Sigmoid colon (tissue), 7 donors: ENCODE results near the gene SLC32A1. TPM values are rescaled to one million over a fixed set of nuclear protein-coding genes. Genes with fewer than 3 reads are reported as not detected.

ENCODE experiments used
- DNase-seq: peaks from one replicate; pipeline ENCODE4 v3.0.0-alpha.2; 2019
- H3K27ac ChIP-seq, 4 donors: fragments of 200-600 bp; sonication (generic); one replicate each; pipeline ENCODE4 v1.5.1; 2016 to 2019; ENCODE audit warnings: mild to moderate bottlenecking in 1 of 4
- H3K27me3 ChIP-seq, 3 donors: fragments of 200-600 bp; sonication (generic); one replicate each; pipeline ENCODE4 v1.5.1; 2019; ENCODE audit warnings: mild to moderate bottlenecking in 1 of 3
- H3K36me3 ChIP-seq, 4 donors: fragments of 200-600 bp; sonication (generic); one replicate each; pipeline ENCODE4 v1.5.1; 2016 to 2019
- H3K4me1 ChIP-seq, 4 donors: fragments of 200-600 bp; sonication (generic); one replicate each; pipeline ENCODE4 v1.5.1; 2017 to 2019
- H3K4me3 ChIP-seq, 4 donors: fragments of 200-600 bp; sonication (generic); one replicate each; pipeline ENCODE4 v1.5.1; 2017 to 2019; ENCODE audit warnings: mild to moderate bottlenecking in 2 of 4, moderate library complexity in 1 of 4
- H3K9me3 ChIP-seq, 4 donors: fragments of 200-600 bp in 3 of 4; sonication (generic) in 3 of 4; one replicate each; pipeline versions ENCODE4 v1.5.1 to v1.6.1; 2013 to 2019
- EP300 ChIP-seq, 4 donors: sonication (generic); formaldehyde crosslinking; IDR thresholded peaks; one replicate each; pipeline ENCODE4 v1.6.1; 2017; ENCODE audit warnings: antibody characterized with exemption in 4 of 4
- POLR2A ChIP-seq, 2 donors: fragments of 450-650 bp; IDR thresholded peaks; one replicate each; pipeline ENCODE4 v1.6.1; 2016; ENCODE audit warnings: antibody characterized with exemption in 2 of 2, mild to moderate bottlenecking in 2 of 2, moderate library complexity in 2 of 2
- POLR2AphosphoS5 ChIP-seq, 4 donors: sonication (generic); formaldehyde crosslinking; IDR thresholded peaks; one replicate each; pipeline ENCODE4 v1.6.1; 2017; ENCODE audit warnings: antibody characterized with exemption in 4 of 4
- WGBS, 2 donors: extraction: QIAGEN DNeasy Blood & Tissue Kit; methylation state at CpG; one replicate each; pipeline ENCODE4 v1.1.7; 2013; 5-methylcytosine and 5-hydroxymethylcytosine counted together
- intact Hi-C: fragments of 100-400 bp; cut with DNase I; formaldehyde crosslinking; loops from one replicate; pipeline ENCODE4 v1.15.1; 2023
- polyA plus RNA-seq, 3 donors: library from polyadenylated mRNA; stranded (reverse); fragments of 200-250 nt; gene quantifications; one replicate each; pipeline ENCODE4 v1.2.3, GENCODE V29; 2013
- total RNA-seq, 4 donors: library from RNA; depleted of rRNA; stranded (reverse); fragments of >200 nt; gene quantifications; one replicate each; pipeline ENCODE4 v1.1.0, GENCODE V29; 2016
- TF ChIP-seq, protein P1 (sequence below), 4 experiments: fragments of 450-650 bp in 3 of 4; fragments of 200-600 bp in 1 of 4; IDR thresholded peaks; one replicate each; pipeline ENCODE4 v1.5.1; 2016 to 2019; ENCODE audit warnings: antibody characterized with exemption in 4 of 4, mild to moderate bottlenecking in 3 of 4, moderate library complexity in 2 of 4
- donor health status: healthy with polysubstance abuse.
- donor health status: Bipolar disorder and iron deficiency.
- donor health status: healthy.

Gene SLC32A1
- total and polyA plus RNA-seq, 7 donors, result 0.06 TPM; not detected in 6

DNA sequence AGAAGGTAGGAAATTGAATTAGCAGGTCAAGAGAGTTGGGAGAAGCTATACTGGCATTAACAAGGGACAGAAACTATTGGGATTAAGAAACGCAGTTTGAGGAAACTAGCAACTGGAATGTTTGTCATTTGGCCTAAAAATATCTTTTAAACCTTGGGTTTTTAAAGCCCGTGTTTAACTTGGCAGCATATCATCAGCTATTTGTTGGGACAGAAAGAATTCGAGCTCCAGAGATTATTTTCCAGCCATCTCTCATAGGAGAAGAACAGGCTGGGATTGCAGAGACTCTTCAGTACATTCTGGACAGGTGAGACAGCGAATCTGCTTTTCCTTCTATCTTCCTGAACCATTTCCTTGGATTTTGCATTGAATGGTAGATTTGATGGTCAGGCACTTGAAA lies 41.8 kb downstream of the SLC32A1 start:
- 84 to 89% methylated on average over 4 of the region's 4 CpGs for WGBS, 2 donors
- intact Hi-C loops, result no loop called here

DNA sequence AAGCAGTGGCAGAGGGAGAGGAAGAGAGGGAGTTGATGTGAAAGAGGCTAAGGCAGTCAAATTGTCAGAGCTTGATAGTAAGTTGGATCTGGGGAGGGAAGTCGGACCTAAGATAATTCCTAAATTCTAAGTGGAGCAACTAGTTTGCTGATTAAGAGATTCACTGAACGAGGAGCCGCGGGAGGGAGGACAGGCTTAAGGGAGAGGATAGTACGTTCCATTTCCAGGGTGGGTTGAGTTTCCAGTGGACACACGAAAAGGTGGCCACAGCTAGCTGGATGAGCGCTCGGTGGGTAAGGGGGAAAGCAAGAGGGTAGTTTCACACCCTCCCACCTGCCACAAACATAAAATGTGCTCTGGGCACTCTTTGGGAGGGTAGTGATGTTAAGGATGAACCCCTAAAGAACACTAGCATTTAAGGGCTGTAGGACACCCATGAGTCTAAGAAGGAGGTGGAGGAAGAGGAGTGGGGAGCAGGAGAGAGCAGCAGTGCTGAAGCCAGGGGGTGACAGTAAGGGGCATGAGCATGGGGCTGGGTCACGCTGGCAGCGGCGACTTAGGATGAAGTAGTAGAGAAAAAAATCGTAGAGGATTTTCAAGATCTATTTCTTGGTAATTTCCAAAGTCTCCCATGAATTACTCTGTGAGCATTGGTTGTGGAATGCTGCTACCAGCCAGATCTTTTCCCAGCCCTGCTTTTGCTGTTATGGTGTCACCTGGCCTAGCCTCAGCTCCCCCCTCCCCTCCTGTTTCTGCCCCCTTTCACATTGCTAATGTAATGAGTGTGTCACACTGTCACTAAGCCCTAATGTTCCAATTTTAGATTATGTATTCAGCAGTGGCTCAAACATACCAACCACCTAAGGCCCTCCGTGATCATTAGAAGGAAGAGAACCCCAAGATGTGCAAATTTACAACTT lies 45.4 kb downstream of the SLC32A1 start:
- Histone ChIP-seq H3K27ac (no peak overlapping the region), H3K4me3 (no peak overlapping the region), H3K36me3 (peaks cover 40 to 100% (median 46%) of the 10 kb centered on the region in 4 donors), H3K4me1 (no peaks in the 10 kb centered on the region), H3K27me3 (no peaks in the 10 kb centered on the region), H3K9me3 (no peaks in the 10 kb centered on the region)
- TF ChIP-seq, protein P1, sequence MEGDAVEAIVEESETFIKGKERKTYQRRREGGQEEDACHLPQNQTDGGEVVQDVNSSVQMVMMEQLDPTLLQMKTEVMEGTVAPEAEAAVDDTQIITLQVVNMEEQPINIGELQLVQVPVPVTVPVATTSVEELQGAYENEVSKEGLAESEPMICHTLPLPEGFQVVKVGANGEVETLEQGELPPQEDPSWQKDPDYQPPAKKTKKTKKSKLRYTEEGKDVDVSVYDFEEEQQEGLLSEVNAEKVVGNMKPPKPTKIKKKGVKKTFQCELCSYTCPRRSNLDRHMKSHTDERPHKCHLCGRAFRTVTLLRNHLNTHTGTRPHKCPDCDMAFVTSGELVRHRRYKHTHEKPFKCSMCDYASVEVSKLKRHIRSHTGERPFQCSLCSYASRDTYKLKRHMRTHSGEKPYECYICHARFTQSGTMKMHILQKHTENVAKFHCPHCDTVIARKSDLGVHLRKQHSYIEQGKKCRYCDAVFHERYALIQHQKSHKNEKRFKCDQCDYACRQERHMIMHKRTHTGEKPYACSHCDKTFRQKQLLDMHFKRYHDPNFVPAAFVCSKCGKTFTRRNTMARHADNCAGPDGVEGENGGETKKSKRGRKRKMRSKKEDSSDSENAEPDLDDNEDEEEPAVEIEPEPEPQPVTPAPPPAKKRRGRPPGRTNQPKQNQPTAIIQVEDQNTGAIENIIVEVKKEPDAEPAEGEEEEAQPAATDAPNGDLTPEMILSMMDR (IDR thresholded peaks at IDR 0.05), result no peak
- no peak for TF ChIP-seq EP300 (IDR thresholded peaks at IDR 0.05)
- TF ChIP-seq POLR2A (IDR thresholded peaks at IDR 0.05), result no peak
- TF ChIP-seq POLR2AphosphoS5 (IDR thresholded peaks at IDR 0.05), result no peak
- DNase-seq, result no peak
- intact Hi-C loops, result no loop called here
- WGBS, 2 donors, result 95 to 96% methylated on average over 13 of the region's 13 CpGs

More for the DNA sequence above, 41.8 kb downstream of the SLC32A1 start:
- Histone ChIP-seq H3K27me3 (no peaks in the 10 kb centered on the region), H3K36me3 (peaks cover 14 to 100% (median 32%) of the 10 kb centered on the region in 4 donors), H3K27ac (no peak overlapping the region), H3K4me1 (no peaks in the 10 kb centered on the region), H3K9me3 (no peaks in the 10 kb centered on the region), H3K4me3 (no peak overlapping the region)
- TF ChIP-seq POLR2A (IDR thresholded peaks at IDR 0.05), result no peak
- TF ChIP-seq, protein P1 (IDR thresholded peaks at IDR 0.05), result no peak
- no peak for DNase-seq

DNA sequence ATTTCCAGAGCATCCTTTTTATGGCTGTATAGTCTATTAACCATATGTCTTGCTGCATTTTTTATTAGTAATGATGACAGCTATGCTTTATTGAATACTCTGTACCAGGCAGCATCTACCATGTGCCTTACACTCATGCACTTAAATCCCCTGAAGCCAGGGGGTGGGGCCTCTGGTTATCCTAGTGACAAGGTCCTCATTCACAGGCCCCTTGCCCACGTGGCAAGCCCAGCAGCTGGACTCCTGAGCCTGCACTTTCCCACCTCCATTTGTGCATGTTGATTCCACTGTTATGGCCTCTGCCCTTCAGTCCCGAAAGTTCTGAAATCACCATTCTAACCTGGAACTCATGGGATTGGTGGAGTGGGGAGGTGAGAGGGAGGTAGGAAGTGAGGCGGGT lies 46.3 kb downstream of the SLC32A1 start:
- Histone ChIP-seq H3K4me1 (no peaks in the 10 kb centered on the region), H3K36me3 (peaks cover 40 to 100% (median 46%) of the 10 kb centered on the region in 4 donors), H3K9me3 (no peaks in the 10 kb centered on the region), H3K4me3 (no peak overlapping the region), H3K27me3 (no peaks in the 10 kb centered on the region), H3K27ac (no peak overlapping the region)
- 90 to 94% methylated on average over 3 of the region's 3 CpGs for WGBS, 2 donors
- no peak for DNase-seq
- no peak for TF ChIP-seq POLR2AphosphoS5 (IDR thresholded peaks at IDR 0.05)
- no peak for TF ChIP-seq EP300 (IDR thresholded peaks at IDR 0.05)
- TF ChIP-seq POLR2A (IDR thresholded peaks at IDR 0.05), result no peak
- TF ChIP-seq, protein P1 (IDR thresholded peaks at IDR 0.05), result no peak
- intact Hi-C loops, result no loop called here

DNA sequence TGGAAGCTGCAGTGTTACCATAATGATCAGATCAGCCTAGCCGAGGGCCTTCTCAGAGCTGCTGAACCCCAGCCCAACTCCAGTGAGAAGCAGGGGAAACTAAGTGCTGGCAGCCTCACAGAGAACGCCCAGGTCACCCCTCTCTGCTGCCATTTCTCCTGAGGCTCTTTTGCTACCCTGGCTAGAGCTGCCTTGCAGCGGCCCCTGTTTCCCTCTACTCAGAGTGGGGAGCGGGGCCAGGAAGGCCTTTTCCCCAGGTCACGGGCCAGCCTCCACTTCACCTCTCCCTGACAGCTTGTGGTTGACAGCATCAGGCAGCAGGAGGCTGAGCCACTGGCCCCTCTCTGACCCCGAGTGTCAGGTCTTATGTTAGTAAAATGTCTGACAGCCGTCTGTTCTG lies 46.7 kb downstream of the SLC32A1 start:
- Histone ChIP-seq H3K36me3 (peaks cover 40 to 96% (median 44%) of the 10 kb centered on the region in 4 donors), H3K27ac (no peak overlapping the region), H3K27me3 (no peaks in the 10 kb centered on the region), H3K4me3 (no peak overlapping the region), H3K9me3 (no peaks in the 10 kb centered on the region), H3K4me1 (no peaks in the 10 kb centered on the region)
- no peak for TF ChIP-seq POLR2A (IDR thresholded peaks at IDR 0.05)
- TF ChIP-seq, protein P1 (IDR thresholded peaks at IDR 0.05), result no peak
- no peak for TF ChIP-seq POLR2AphosphoS5 (IDR thresholded peaks at IDR 0.05)
- TF ChIP-seq EP300 (IDR thresholded peaks at IDR 0.05), result no peak
- WGBS, 2 donors, result 94% methylated on average over 7 of the region's 7 CpGs
- no peak for DNase-seq
- intact Hi-C loops, result no loop called here
